Suprapubic skin (tissue), 3 donors: Measurements from ENCODE around the gene LCN9.

Experiments used
- CTCF ChIP-seq, 2 donors: fragments of 200-600 bp in 1 of 2; fragments of 450-650 bp in 1 of 2; sonication (generic) in 1 of 2; IDR thresholded peaks; one replicate each; pipeline ENCODE4 v1.5.1; 2016 to 2019; ENCODE audit warnings: antibody characterized with exemption in 2 of 2, mild to moderate bottlenecking in 1 of 2, moderate library complexity in 1 of 2
- POLR2A ChIP-seq, 2 donors: fragments of 450-650 bp; IDR thresholded peaks; one replicate each; pipeline ENCODE4 v1.6.1; 2017; ENCODE audit warnings: antibody characterized with exemption in 2 of 2, mild to moderate bottlenecking in 2 of 2, moderate library complexity in 2 of 2

GRCh38 chr9:135613946-135614805, 48.9 kb upstream of the LCN9 start:
- no peak for TF ChIP-seq CTCF (IDR thresholded peaks at IDR 0.05)
- TF ChIP-seq POLR2A (IDR thresholded peaks at IDR 0.05), result no peak
